ENCODE data around the gene GRIA1.

GRIA1 gene

GRCh38 chr5:153544706-153545105, 54.2 kb downstream of the GRIA1 start:
- no peak for DNase-seq (ENCODE audit: low read depth in 2 of 3, low spot score in 2 of 3)

GRCh38 chr5:153546566-153546965, 56.1 kb downstream of the GRIA1 start:
- DNase-seq (ENCODE audit: low read depth in 2 of 3, low spot score in 2 of 3): no peak

- no peak for DNase-seq (ENCODE audit: low read depth in 2 of 3, low spot score in 2 of 3)
Observed at GRCh38 chr5:153551537-153552079, 61.1 kb downstream of the GRIA1 start.

GRCh38 chr5:153552886-153553285, 62.4 kb downstream of the GRIA1 start:
- DNase-seq (ENCODE audit: low read depth in 2 of 3, low spot score in 2 of 3): no peak

DNA sequence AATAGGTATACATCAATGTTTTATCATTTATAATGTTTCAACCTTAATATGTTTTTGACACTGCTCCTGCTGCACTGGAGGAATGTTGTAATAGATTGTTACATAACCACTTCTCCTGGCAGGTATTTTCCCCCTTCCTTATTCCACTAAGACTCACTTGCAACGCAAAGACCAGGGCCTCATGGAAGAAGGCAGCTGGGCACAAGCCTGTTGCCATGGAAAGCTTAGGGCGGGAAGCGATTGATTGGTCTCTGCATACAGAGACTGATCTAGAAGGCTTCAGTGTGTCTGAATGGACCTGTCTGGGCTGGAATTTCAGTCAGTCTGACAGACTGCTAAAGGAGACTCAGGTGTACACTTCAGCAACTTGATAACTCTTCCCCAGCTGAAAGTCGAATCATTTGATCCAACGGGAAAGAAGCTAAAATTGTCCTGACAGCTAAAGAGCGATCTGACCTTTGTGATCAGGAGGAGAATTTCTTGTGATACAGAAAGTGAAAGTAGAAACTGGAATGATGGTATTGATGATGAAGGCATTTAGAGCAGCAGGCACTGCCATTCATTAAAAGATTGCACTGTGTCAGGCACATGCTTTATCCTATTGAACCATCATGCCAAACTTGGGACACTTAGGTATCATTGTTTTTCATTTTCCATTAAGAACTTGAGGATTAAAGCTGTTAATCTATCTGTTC, 65.1 kb downstream of the GRIA1 start:
- no peak for DNase-seq (ENCODE audit: low read depth in 2 of 3, low spot score in 2 of 3)

DNA sequence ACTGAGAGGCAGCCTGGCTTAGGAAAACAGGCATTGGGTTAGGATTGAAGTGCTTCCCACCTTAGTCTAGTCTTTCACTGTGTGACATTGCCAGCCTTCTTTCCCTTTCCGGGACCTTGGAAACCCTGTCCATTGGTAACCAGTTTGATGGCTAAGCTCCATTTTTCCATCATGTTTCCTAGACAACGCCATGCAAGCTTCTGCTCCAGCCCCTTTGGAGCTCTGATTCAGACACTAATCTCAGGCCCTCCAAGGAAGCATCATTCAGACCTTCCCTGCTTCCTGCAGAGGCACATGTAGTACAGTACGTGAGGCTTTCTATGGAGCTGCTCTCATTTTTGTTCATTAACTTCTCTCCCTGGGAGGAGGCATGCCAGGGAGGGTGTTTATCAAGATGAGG, 68.5 kb downstream of the GRIA1 start:
- DNase-seq (ENCODE audit: low read depth in 2 of 3, low spot score in 2 of 3): no peak

DNA sequence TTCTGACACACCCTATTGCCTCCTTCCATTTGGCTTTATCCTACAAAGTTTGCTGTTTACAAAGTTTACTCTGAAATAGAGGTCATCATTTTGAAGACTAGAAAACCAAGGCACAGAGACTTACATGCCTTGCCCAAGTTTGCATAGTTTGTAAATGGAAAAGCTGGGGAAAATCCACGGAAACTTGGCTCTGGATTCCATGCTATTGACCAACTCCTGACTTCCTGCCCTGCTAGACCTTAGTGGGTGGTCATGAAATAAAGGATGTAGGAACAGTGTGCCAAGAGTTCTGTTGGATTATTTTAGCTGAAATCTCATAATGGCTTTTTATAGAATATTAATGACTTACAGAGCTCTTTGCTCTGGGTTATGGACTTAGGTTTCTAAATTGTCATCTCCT, 69.5 kb downstream of the GRIA1 start:
- DNase-seq (ENCODE audit: low read depth in 2 of 3, low spot score in 2 of 3): no peak

GRCh38 chr5:153562189-153562588, 71.7 kb downstream of the GRIA1 start:
- DNase-seq (ENCODE audit: low read depth in 2 of 3, low spot score in 2 of 3): no peak

GRCh38 chr5:153565822-153566221, 75.4 kb downstream of the GRIA1 start:
- no peak for DNase-seq (ENCODE audit: low read depth in 2 of 3, low spot score in 2 of 3)

DNA sequence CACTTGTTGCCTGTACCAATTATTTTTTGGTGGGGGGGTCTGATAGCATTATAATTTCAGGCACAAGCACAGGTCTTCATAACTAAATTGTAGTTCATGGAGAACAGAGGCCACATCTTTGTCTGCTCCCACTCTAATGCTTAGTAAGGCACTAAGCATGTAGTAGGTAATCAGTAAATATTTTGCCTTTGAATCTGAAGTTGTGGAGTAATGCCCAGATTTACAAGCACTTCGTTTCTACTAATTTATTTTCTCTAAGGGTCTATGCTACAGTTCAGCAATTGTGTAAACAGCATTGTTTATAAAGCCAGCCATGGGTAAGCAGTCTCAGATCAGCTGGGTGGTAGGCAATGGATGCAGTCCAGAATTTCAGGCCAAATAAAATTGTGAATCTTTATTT, 78.6 kb downstream of the GRIA1 start:
- no peak for DNase-seq (ENCODE audit: low read depth in 2 of 3, low spot score in 2 of 3)

DNA sequence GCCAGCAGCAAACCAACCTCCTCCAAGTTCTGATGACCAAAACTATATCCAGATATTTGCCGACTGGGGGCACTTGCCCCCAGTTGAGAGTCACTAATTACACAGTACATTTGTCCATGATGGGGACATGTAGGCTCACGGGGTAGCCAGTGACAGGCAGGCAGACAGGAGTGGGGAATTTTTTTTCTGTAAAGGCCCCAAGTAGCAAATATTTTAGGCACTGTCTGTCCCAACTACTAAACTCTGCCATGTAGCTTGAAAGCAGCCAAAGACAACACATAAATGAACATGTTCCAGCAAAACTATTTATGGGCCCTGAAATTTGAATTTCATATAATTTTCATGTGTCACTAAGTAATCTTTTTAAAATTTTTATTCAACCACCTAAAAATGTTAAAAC, 80.7 kb downstream of the GRIA1 start:
- DNase-seq (ENCODE audit: low read depth in 2 of 3, low spot score in 2 of 3): no peak

DNA sequence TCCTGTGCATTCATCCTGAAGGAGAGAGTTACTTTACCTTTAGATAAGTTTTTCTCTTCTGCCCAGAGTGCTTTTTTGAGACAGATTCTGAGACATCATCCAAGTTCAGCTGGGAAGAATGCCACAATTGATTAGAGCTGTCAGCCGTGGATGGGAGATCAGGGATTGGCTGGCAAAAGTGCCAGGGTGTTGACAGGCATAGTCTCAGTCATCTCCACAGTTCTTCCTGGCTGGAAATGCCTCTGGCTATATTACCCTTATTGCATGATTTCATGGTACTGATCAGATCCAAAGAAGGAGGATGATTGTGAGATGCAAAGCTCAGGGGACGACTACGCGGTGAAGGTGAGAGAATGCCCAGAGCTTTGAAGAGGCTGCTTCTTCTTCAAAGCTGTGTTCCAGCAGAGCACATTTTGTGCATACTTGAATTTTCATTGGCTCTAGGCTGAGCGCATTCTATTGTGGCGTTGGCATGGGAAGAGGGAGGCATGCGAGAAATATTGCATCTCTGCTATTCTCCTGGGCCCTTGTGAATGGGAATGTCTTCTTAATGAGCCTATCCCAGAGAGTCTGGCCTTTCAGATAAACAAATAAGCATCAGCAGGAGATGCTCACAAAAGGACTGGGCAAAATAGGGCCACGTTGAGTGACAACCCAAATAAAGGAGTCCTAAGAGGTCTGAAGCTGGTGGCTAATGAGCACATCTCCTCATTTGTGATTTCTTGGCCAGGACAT, 82.1 kb downstream of the GRIA1 start:
- no peak for DNase-seq (ENCODE audit: low read depth in 2 of 3, low spot score in 2 of 3)

DNA sequence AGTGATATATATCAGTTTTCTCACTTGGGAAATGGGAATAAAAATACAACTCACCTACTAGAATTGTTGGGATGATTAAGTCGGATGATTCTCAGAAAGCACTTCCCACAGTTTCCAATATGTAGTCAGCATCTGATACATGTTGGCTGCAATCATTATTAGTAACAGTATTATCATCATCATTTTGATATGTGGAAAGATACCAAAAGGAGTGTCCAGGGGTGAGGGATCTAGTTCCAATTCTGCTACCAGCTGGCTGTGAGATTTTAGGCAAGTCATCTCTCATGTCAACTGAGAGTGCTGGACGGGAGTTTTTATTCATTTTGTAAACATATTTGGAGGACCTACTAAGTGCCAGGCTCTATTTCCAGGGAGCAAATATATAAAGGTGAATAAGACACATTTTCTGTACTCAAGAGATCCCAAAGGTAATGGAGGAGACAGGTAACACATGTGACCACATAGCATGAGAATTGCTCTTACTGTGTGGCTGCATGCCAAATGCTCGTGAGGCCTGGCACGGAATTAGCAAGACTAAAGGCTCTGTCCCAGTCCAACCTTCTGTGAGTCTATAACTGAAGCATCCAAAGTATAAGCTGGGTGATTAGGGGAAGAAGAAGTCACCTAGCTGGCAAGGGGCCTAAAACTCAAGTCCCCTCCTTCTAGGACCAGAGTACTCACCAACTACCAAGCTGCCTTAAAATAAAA, 83.0 kb downstream of the GRIA1 start:
- no peak for DNase-seq (ENCODE audit: low read depth in 2 of 3, low spot score in 2 of 3)

- DNase-seq (ENCODE audit: low read depth in 2 of 3, low spot score in 2 of 3): no peak
Observed at GRCh38 chr5:153584126-153584959, 93.9 kb downstream of the GRIA1 start.

GRCh38 chr5:153584960-153585359, 94.5 kb downstream of the GRIA1 start:
- no peak for DNase-seq (ENCODE audit: low read depth in 2 of 3, low spot score in 2 of 3)

GRCh38 chr5:153585622-153586277, 95.3 kb downstream of the GRIA1 start:
- DNase-seq (ENCODE audit: low read depth in 2 of 3, low spot score in 2 of 3): no peak

DNA sequence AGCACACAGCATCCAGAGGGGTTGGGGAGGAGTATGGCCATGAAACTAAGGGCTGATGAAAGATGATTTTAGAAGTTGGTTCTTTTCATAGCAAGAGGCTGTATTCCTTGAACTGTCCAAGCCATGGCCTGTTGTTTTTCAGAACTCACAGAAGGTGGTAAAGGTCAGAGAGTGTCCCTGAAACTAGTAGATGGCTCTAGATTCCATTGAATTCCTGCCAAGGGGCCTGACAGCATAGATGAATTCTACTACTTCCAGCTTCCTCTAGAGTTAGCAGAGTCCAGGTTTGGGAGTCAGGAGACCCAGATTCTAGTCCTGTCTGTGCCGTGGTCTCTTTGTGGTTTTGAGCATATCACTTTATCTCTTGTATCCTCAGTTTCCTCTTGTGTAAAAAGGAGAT, 101.6 kb downstream of the GRIA1 start:
- DNase-seq (ENCODE audit: low read depth in 2 of 3, low spot score in 2 of 3): no peak

DNA sequence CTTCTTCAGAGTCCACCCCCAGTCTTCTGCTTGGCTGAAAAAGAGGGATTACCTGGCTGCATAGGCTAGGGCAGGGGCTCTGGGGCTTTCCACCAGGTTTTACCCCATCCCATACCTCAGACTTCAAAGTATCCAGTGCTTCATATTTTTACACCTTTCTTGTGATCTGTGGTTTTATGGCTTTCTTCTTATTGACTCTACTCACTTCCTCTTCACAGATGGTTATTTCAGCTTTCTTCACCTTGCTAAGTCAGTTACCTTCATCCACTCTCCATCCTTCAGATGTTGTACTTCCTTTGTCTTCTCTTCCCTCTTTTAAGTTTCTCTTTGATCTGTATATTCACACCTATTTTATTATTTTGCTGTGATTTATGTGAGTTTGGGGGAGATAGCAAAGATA, 104.3 kb downstream of the GRIA1 start:
- DNase-seq (ENCODE audit: low read depth in 2 of 3, low spot score in 2 of 3): no peak

- DNase-seq (ENCODE audit: low read depth in 2 of 3, low spot score in 2 of 3): no peak
Observed at GRCh38 chr5:153598099-153598498, 107.6 kb downstream of the GRIA1 start.

DNA sequence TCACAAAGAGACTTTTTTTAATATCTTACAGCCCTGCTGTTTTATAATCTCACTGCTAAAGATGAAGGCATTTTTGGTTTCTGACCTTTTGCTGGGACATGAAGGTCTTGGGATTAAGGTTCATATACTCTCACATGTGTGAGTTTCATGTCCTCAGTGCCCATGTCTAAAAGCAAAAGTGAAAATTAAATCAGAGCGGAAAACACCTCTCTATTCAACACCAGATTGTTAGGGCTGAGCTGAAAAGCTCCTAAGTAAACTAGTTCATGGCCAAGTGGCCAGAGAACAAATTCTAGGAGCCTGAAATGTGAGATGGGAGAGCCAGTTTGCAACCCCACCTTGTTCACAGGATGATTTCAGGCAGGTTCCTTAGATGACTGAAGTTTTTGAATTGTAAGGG, 110.9 kb downstream of the GRIA1 start:
- DNase-seq (ENCODE audit: low read depth in 2 of 3, low spot score in 2 of 3): no peak

DNA sequence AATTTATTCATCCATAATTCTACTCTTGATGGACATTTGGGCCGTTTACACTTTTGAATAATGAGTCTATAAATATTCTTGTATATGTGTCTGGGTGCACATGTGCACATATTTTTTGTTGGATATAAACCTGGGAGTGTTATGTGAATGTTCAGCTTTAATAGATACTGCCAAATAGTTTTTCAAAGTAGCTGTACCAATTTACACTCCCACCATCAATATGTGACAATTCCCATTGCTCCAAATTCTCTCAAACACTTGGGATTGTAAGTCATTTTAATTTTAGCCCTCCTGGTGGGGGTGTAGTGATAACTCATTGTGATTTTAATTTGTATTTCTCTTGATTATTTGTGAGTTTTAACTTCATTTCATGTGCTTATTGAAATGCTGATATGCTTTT, 114.9 kb downstream of the GRIA1 start:
- DNase-seq (ENCODE audit: low read depth in 2 of 3, low spot score in 2 of 3): no peak
